Keratinocyte (primary cell): Measurements from ENCODE around the gene CGB2. TPM values are rescaled to one million over a fixed set of nuclear protein-coding genes. Genes with fewer than 3 reads are reported as not detected.

Source experiments
- DNase-seq: peaks from one replicate; pipeline ENCODE4 v3.0.0-alpha.2; 2011; ENCODE audit warnings: low read depth, missing footprints, low spot score
- FAIRE-seq: peaks from 2 replicates; lab custom pipeline; 2011; peaks lifted over from hg19 to GRCh38; lab: Jason Lieb, UNC
- H2AFZ ChIP-seq: 2 replicates; pipeline ENCODE4 v1.6.0; 2012; ENCODE audit warnings: low read length, control low read depth, inconsistent platforms; ENCODE audit not compliant: control insufficient read depth
- H3K27ac ChIP-seq: 2 replicates; pipeline ENCODE4 v1.5.1; 2011; ENCODE audit warnings: low read length; ENCODE audit not compliant: control insufficient read depth, insufficient read depth
- H3K27me3 ChIP-seq: 3 replicates; pipeline ENCODE4 v1.6.0; 2011; ENCODE audit warnings: low read length; ENCODE audit not compliant: control insufficient read depth, insufficient read depth; ENCODE audit errors: extremely low read depth
- H3K36me3 ChIP-seq, 2 experiments: 2 replicates in 1 of 2; 3 replicates in 1 of 2; pipeline ENCODE4 v1.5.1; 2011; ENCODE audit warnings: low read length in 2 of 2, mild to moderate bottlenecking in 1 of 2; ENCODE audit not compliant: control insufficient read depth in 2 of 2, insufficient read depth in 2 of 2; ENCODE audit errors: extremely low read depth in 1 of 2
- H3K4me1 ChIP-seq: 3 replicates; pipeline ENCODE4 v1.5.1; 2011; ENCODE audit warnings: low read length; ENCODE audit not compliant: control insufficient read depth, insufficient read depth; ENCODE audit errors: extremely low read depth
- H3K4me2 ChIP-seq: 3 replicates; pipeline ENCODE4 v1.6.0; 2011; ENCODE audit warnings: low read depth, low read length; ENCODE audit not compliant: control insufficient read depth, insufficient read depth; ENCODE audit errors: extremely low read depth
- H3K4me3 ChIP-seq, 3 experiments: fragments of 200-600 bp in 1 of 3; sonication (generic) in 1 of 3; 2 replicates in 2 of 3; 3 replicates in 1 of 3; pipeline ENCODE4 v1.5.1; 2011 to 2016; ENCODE audit warnings: low read length in 3 of 3, mild to moderate bottlenecking in 3 of 3, control low read depth in 2 of 3, inconsistent platforms in 1 of 3, low read depth in 1 of 3, mixed read lengths in 1 of 3, mixed run types in 1 of 3, moderate library complexity in 1 of 3; ENCODE audit not compliant: control insufficient read depth in 2 of 3, insufficient read depth in 2 of 3; ENCODE audit errors: extremely low read depth in 1 of 3
- H3K79me2 ChIP-seq: 2 replicates; pipeline ENCODE4 v1.6.0; 2012; ENCODE audit warnings: low read length; ENCODE audit not compliant: control insufficient read depth, insufficient read depth
- H3K9ac ChIP-seq: 3 replicates; pipeline ENCODE4 v1.6.0; 2011; ENCODE audit warnings: low read length; ENCODE audit not compliant: control insufficient read depth, insufficient read depth; ENCODE audit errors: extremely low read depth
- H3K9me1 ChIP-seq: 3 replicates; pipeline ENCODE4 v1.6.0; 2011; ENCODE audit warnings: low read length; ENCODE audit not compliant: control insufficient read depth, insufficient read depth; ENCODE audit errors: extremely low read depth
- H3K9me3 ChIP-seq: 2 replicates; pipeline ENCODE4 v1.5.1; 2012; ENCODE audit warnings: low read depth, low read length; ENCODE audit not compliant: control insufficient read depth
- H4K20me1 ChIP-seq: 3 replicates; pipeline ENCODE4 v1.6.0; 2011; ENCODE audit warnings: low read length; ENCODE audit not compliant: control insufficient read depth, insufficient read depth; ENCODE audit errors: extremely low read depth
- CTCF ChIP-seq, 3 experiments: IDR thresholded peaks in 1 of 3; conservative IDR thresholded peaks in 1 of 3; optimal IDR thresholded peaks in 1 of 3; 2 replicates in 2 of 3; 3 replicates in 1 of 3; pipeline versions ENCODE3 to v1.5.1; 2011; ENCODE audit warnings: low read length in 3 of 3, mild to moderate bottlenecking in 3 of 3, moderate library complexity in 2 of 3, control low read depth in 1 of 3, inconsistent platforms in 1 of 3; ENCODE audit not compliant: insufficient read depth in 2 of 3; ENCODE audit errors: extremely low read depth in 1 of 3
- EZH2 ChIP-seq: IDR thresholded peaks from one replicate; pipeline ENCODE4 v1.6.1; 2012; ENCODE audit warnings: inconsistent platforms, mild to moderate bottlenecking, low read length, moderate library complexity
- dilution Hi-C: fragments of 300-500 bp; cut with MboI; formaldehyde crosslinking; loops from one replicate; pipeline ENCODE4 v1.7.0; 2020; ENCODE audit warnings: low sequenced_read_pairs; ENCODE audit not compliant: extremely low pct_ligation_motif_present
- polyA plus RNA-seq, 5 experiments: library from polyadenylated mRNA; depleted of rRNA in 3 of 5; stranded (reverse) in 3 of 5; stranded (forward) in 1 of 5; unstranded in 1 of 5; fragments of >200 nt; gene quantifications; 1 replicate in 1 of 5; 2 replicates in 3 of 5; 3 replicates in 1 of 5; pipeline versions ENCODE4 v1.2.1 to v1.2.3, GENCODE V29; 2011 to 2012; ENCODE audit warnings: missing spikeins in 2 of 5, low read depth in 1 of 5, low replicate concordance in 1 of 5

The CGB2 gene
- polyA plus RNA-seq, 1 donor (not counting 4 experiments of a cell fraction or from before 2014, with no cell fraction given) = not detected

GRCh38 chr19:49016067-49016839 lies 15.4 kb upstream of the CGB2 start:
- DNase-seq = no peak
- Histone ChIP-seq H2AFZ (no peak overlapping the region), H3K9me1 (no peaks in the 10 kb centered on the region), H3K9me3 (no peaks in the 10 kb centered on the region), H3K4me3 (no peak overlapping the region), H3K79me2 (no peaks in the 10 kb centered on the region), H4K20me1 (no peaks in the 10 kb centered on the region), H3K27ac (no peak overlapping the region), H3K27me3 (peaks cover 11% of the 10 kb centered on the region), H3K9ac (no peak overlapping the region), H3K4me1 (peaks cover 18% of the 10 kb centered on the region), H3K36me3 (peaks cover 6 to 18% of the 10 kb centered on the region in 2 experiments), H3K4me2 (no peak overlapping the region)
- no peak for TF ChIP-seq CTCF (optimal IDR thresholded peaks at IDR 0.05 in 1 of 3, IDR thresholded peaks at IDR 0.05 in 1 of 3, conservative IDR thresholded peaks at IDR 0.05 in 1 of 3; ENCODE audit: extremely low read depth in 1 of 3, insufficient read depth in 2 of 3, low read length in 3 of 3)
- no peak for TF ChIP-seq EZH2
- dilution Hi-C loops = no loop called here
- no peak for FAIRE-seq

GRCh38 chr19:49017041-49017665 lies 14.5 kb upstream of the CGB2 start, which contains the start of gene LHB:
Gene LHB (minus strand): TSS chr19:49017091. CDS start chr19:49017081, 10 bp downstream.
- no peak for TF ChIP-seq EZH2
- no peak for TF ChIP-seq CTCF (optimal IDR thresholded peaks at IDR 0.05 in 1 of 3, IDR thresholded peaks at IDR 0.05 in 1 of 3, conservative IDR thresholded peaks at IDR 0.05 in 1 of 3; ENCODE audit: extremely low read depth in 1 of 3, insufficient read depth in 2 of 3, low read length in 3 of 3)
- dilution Hi-C loops = no loop called here
- FAIRE-seq (no peak), DNase-seq (no peak)
- H2AFZ ChIP-seq = no peak within 1 kb of the TSS
- H3K9ac ChIP-seq = no peak within 1 kb of the TSS
- no peaks in the 10 kb centered on the region for H3K9me1 ChIP-seq
- H3K27ac ChIP-seq = no peak within 1 kb of the TSS
- peak within 1 kb of the TSS; percentile 14 to 56 (median 35) for H3K4me3 ChIP-seq
- no peaks in the 10 kb centered on the region for H3K79me2 ChIP-seq
- H3K4me2 ChIP-seq = peak within 1 kb of the TSS; percentile 81
- H3K36me3 ChIP-seq = peaks cover 0 to 14% of the 10 kb centered on the region in 2 experiments
- H4K20me1 ChIP-seq = no peaks in the 10 kb centered on the region
- H3K27me3 ChIP-seq = peaks cover 11% of the 10 kb centered on the region
- peaks cover 18% of the 10 kb centered on the region for H3K4me1 ChIP-seq
- no peaks in the 10 kb centered on the region for H3K9me3 ChIP-seq
